ENCODE results near the gene NTSR1. TPM values are rescaled to one million over a fixed set of nuclear protein-coding genes. Genes with fewer than 3 reads are reported as not detected.

Gene NTSR1
- polyA plus RNA-seq, 3 donors, result 0.35 to 2.5 (median 0.40) TPM

DNA sequence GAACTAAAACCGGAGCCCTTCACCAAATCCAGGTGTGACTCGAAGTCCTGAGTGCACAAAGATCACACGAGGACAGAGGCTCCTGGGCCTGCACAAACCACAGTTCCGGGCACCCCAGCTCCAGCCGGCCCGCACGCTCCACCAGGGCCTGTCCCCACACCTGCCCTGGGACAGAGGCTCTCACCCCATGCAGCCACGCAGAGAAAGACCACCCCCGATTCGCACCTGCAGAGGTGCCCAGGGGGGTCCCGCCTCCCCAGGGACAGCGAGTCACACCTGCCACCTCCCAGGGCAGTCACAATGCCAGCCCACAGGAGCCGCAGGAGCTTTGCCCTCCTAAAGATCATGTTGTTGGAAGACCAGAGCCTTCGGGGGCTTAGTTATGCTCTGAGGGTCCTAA lies 62.3 kb downstream of the NTSR1 start:
- Histone ChIP-seq H3K9me3 (replicated peaks in 1 of 2; ENCODE audit: control insufficient read depth in 1 of 2, insufficient read depth in 1 of 2, low read length in 2 of 2) (no peaks in the 10 kb centered on the region), H3K9ac (ENCODE audit: insufficient read depth, low read length, poor library complexity, severe bottlenecking) (no peak overlapping the region), H3K79me2 (ENCODE audit: insufficient read depth, low read length) (no peaks in the 10 kb centered on the region), H3K27me3 (ENCODE audit: control insufficient read depth in 2 of 2, insufficient read depth in 2 of 2, low read length in 2 of 2) (no peaks in the 10 kb centered on the region), H2AFZ (ENCODE audit: insufficient read depth, low read depth, low read length, poor library complexity, severe bottlenecking) (no peak overlapping the region), H3K4me2 (replicated peaks; ENCODE audit: extremely low read depth, low read length, poor library complexity, severe bottlenecking) (no peak overlapping the region), H4K20me1 (ENCODE audit: insufficient read depth, low read length) (no peaks in the 10 kb centered on the region), H3K4me1 (ENCODE audit: control insufficient read depth in 1 of 2, insufficient read depth in 2 of 2, low read length in 2 of 2) (peaks cover 33 to 39% of the 10 kb centered on the region in 2 donors), H3K36me3 (replicated peaks in 1 of 2; ENCODE audit: control insufficient read depth in 1 of 2, insufficient read depth in 2 of 2, low read length in 2 of 2) (no peaks in the 10 kb centered on the region), H3K27ac (ENCODE audit: low read depth in 1 of 2, low read length in 2 of 2) (no peak overlapping the region), H3K4me3 (replicated peaks in 1 of 3; ENCODE audit: low read depth in 2 of 3, low read length in 3 of 3) (no peak overlapping the region)
- 89% methylated on average over 14 of the region's 14 CpGs for WGBS (ENCODE audit: insufficient coverage)
- H3K27me3 Mint-ChIP-seq (ENCODE audit: low read depth in 3 of 3), result peaks cover 3 to 10% (median 9%) of the 10 kb centered on the region in 3 donors
- intact Hi-C loops (cut with micrococcal nuclease), result no loop called here
- DNase-seq, result no peak
- no peaks in the 10 kb centered on the region for H3K9me3 Mint-ChIP-seq
- H3K4me3 Mint-ChIP-seq, result no peak overlapping the region
- no peak overlapping the region for H3K27ac Mint-ChIP-seq
- TF ChIP-seq, protein P1, sequence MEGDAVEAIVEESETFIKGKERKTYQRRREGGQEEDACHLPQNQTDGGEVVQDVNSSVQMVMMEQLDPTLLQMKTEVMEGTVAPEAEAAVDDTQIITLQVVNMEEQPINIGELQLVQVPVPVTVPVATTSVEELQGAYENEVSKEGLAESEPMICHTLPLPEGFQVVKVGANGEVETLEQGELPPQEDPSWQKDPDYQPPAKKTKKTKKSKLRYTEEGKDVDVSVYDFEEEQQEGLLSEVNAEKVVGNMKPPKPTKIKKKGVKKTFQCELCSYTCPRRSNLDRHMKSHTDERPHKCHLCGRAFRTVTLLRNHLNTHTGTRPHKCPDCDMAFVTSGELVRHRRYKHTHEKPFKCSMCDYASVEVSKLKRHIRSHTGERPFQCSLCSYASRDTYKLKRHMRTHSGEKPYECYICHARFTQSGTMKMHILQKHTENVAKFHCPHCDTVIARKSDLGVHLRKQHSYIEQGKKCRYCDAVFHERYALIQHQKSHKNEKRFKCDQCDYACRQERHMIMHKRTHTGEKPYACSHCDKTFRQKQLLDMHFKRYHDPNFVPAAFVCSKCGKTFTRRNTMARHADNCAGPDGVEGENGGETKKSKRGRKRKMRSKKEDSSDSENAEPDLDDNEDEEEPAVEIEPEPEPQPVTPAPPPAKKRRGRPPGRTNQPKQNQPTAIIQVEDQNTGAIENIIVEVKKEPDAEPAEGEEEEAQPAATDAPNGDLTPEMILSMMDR (IDR thresholded peaks at IDR 0.05), result no peak
- no peaks in the 10 kb centered on the region for H3K36me3 Mint-ChIP-seq
- H3K4me1 Mint-ChIP-seq, result peaks cover 41% of the 10 kb centered on the region

DNA sequence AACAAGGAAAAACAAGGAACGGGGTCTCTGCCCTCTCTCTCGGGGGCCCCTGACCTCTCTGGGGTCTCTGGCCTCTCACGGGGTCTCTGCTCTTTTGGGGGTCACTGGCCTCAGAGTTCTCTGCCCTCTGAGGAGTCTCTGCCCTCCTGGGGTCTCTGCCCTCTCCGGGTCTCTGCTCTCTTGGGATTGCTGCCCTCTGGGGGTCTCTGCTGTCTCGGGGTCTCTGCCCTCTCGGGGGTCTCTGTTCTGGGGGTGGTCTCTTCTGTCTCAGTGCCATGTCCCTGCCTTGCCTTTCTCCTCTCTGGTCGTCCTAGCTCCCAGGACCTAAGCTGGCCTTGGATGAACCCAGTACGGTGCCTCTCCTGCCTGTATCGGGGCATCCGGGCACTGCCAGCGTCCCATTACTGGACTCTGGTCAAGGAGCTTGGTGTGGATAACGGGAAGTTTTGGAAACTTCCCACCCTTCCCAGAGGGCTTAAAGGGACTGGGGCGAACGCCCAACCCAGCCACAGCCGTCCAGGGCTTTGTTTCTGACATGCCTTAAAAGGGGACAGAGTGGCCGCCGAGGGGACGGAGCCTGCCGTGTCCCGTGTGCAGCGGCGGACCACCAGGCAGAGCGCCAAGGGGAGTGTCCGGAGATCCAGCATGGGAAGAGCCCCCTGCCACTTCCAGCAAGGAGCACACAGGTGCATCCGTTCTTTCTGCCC lies 62.9 kb downstream of the NTSR1 start:
- no peak overlapping the region for H3K4me3 ChIP-seq (replicated peaks in 1 of 3; ENCODE audit: low read depth in 2 of 3, low read length in 3 of 3)
- Mint-ChIP-seq H3K27me3 (ENCODE audit: low read depth in 3 of 3) (peaks cover 3 to 7% (median 5%) of the 10 kb centered on the region in 3 donors), H3K4me3 (no peak overlapping the region), H3K9me3 (peaks cover 0 to 1% (median 0%) of the 10 kb centered on the region in 7 donors), H3K27ac (no peak overlapping the region), H3K36me3 (no peaks in the 10 kb centered on the region), H3K4me1 (peaks cover 45% of the 10 kb centered on the region)
- no peaks in the 10 kb centered on the region for H3K9me3 ChIP-seq (replicated peaks in 1 of 2; ENCODE audit: control insufficient read depth in 1 of 2, insufficient read depth in 1 of 2, low read length in 2 of 2)
- H3K9ac ChIP-seq (ENCODE audit: insufficient read depth, low read length, poor library complexity, severe bottlenecking), result no peak overlapping the region
- DNase-seq, result no peak
- H3K79me2 ChIP-seq (ENCODE audit: insufficient read depth, low read length), result no peaks in the 10 kb centered on the region
- H4K20me1 ChIP-seq (ENCODE audit: insufficient read depth, low read length), result no peaks in the 10 kb centered on the region
- no peaks in the 10 kb centered on the region for H3K36me3 ChIP-seq (replicated peaks in 1 of 2; ENCODE audit: control insufficient read depth in 1 of 2, insufficient read depth in 2 of 2, low read length in 2 of 2)
- no peaks in the 10 kb centered on the region for H3K27me3 ChIP-seq (ENCODE audit: control insufficient read depth in 2 of 2, insufficient read depth in 2 of 2, low read length in 2 of 2)
- intact Hi-C loops (cut with micrococcal nuclease), result no loop called here
- no peak overlapping the region for H3K27ac ChIP-seq (ENCODE audit: low read depth in 1 of 2, low read length in 2 of 2)
- TF ChIP-seq, protein P1 (IDR thresholded peaks at IDR 0.05), result no peak
- no peak overlapping the region for H2AFZ ChIP-seq (ENCODE audit: insufficient read depth, low read depth, low read length, poor library complexity, severe bottlenecking)
- no peak overlapping the region for H3K4me2 ChIP-seq (replicated peaks; ENCODE audit: extremely low read depth, low read length, poor library complexity, severe bottlenecking)
- WGBS (ENCODE audit: insufficient coverage), result 89% methylated on average over 21 of the region's 25 CpGs
- peaks cover 39 to 46% of the 10 kb centered on the region in 2 donors for H3K4me1 ChIP-seq (ENCODE audit: control insufficient read depth in 1 of 2, insufficient read depth in 2 of 2, low read length in 2 of 2)
